GM10266 (cell line): ENCODE measurements around the gene PI4KB.

ENCODE experiments used
- DNase-seq: peaks from one replicate; pipeline ENCODE4 v3.0.0; 2012; ENCODE audit errors: extremely low spot score
- TF ChIP-seq, protein P1 (sequence below): IDR thresholded peaks from 2 replicates; pipeline ENCODE4 v1.5.1; 2012; ENCODE audit warnings: mild to moderate bottlenecking, low read depth; ENCODE audit not compliant: control insufficient read depth, insufficient read depth; ENCODE audit errors: missing control alignments

The PI4KB gene

DNA sequence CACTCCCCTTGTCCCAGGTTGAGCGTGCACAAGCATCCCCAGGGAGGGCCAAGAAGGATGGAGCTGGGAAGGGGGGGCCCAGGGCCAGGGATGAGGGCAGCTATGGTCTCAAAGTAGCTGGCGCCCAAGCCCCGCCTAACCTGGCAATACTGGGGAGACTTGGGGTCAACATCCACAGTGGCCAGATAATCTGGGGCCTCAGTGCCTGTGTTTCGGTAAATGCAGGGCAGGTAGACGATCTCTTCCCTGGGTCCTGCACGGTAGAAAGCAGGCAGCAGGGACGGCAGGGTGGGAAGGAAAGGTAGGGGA lies 42.0 kb upstream of the PI4KB start:
- DNase-seq: no peak
- TF ChIP-seq, protein P1, sequence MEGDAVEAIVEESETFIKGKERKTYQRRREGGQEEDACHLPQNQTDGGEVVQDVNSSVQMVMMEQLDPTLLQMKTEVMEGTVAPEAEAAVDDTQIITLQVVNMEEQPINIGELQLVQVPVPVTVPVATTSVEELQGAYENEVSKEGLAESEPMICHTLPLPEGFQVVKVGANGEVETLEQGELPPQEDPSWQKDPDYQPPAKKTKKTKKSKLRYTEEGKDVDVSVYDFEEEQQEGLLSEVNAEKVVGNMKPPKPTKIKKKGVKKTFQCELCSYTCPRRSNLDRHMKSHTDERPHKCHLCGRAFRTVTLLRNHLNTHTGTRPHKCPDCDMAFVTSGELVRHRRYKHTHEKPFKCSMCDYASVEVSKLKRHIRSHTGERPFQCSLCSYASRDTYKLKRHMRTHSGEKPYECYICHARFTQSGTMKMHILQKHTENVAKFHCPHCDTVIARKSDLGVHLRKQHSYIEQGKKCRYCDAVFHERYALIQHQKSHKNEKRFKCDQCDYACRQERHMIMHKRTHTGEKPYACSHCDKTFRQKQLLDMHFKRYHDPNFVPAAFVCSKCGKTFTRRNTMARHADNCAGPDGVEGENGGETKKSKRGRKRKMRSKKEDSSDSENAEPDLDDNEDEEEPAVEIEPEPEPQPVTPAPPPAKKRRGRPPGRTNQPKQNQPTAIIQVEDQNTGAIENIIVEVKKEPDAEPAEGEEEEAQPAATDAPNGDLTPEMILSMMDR: no peak

DNA sequence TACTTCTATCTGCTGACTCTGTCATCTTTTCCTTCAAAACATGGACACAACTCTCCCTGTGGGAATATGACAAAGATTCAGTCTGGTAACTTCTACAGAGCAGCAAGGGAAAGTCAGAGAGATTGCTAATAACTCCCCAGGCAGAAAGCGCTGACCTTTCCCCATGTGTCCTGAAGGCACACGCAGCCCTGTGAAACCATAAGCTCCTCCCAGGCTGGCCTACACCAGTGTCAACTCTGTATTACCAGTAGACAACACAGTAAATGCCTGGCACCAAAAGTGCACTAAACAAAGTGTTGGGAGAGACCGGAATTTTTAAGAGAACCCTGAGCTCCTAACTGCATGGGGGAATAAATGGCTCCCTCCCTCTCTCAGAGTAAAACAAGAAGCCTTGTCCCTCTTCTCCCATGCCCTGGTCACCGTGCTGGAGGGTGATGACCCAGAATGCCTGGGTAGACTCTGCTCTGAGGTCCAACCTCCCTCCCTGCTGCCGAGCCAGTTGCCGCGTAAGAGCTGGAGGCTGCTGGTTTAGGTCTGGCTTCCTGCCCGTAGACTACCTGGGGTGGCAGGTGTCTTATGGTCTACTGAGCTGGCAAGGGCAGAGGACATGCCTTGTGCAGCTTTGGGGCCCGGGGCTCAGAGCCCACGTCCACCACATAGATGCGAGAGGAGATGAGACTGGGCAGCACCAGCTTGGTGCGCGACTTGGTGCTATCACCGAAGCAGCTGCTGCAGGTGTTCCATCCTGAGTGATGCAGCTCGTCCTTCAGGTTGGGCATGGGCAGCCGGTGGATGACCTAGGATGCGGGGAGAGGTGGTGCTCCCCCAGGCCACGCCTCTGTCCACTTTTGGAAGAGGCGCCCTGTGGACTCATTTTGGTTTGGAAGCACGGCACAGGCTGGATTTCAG lies 41.4 kb upstream of the PI4KB start:
- no peak for DNase-seq
- TF ChIP-seq, protein P1: no peak

DNA sequence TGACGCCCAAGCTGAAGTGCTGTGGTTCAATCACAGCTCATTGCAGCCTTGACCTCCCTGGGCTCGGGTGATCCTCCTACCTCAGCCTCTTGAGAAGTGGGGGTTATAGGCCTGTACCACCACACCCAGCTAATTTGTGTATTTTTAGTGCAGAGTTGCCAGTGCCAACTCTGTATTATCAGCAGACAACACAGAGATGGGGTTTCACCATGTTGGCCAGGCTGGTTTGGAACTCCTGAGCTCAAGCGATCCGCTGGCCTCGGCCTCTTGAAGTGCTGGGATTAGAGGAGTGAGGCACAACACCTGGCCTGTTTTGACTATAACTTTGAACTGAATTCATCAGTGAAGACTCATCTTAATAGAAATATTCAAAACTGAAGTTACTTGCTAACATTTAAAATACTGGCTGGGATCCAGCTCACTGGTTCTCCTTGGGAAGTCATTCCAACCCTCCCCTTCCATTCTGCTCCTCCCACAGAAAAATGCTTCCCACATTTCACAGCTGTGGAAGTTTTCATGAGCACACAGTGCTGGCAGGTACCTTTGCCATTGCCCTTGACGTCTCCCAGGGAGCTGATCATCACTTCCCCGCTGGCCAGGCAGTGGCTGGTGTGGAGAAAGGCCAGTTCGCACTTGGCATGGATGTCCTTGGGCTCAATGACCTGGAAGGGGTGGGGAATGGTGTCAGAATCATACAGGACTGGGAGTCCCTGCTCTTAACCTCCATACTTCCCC lies 40.6 kb upstream of the PI4KB start:
- TF ChIP-seq, protein P1: no peak
- no peak for DNase-seq

DNA sequence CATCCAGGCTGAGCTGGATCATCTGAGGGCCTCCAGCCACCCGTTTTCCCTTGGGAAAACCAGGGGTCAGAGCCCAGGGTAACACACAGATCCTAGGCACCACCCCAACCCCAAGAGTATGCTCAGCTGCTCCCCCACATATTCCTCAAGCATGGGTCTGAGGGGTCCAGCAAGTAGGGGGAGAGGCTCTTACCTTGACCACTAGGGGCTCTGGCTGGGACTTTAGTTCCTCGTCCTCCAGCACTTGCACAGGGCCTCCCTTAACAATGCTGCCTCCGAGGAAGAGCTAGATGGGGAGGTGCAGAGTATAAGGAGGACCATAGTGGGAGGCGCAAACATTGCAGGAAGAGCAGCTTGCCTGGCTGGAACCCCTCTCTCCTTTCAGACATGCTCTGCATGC lies 37.8 kb upstream of the PI4KB start:
- DNase-seq: no peak
- TF ChIP-seq, protein P1: no peak

DNA sequence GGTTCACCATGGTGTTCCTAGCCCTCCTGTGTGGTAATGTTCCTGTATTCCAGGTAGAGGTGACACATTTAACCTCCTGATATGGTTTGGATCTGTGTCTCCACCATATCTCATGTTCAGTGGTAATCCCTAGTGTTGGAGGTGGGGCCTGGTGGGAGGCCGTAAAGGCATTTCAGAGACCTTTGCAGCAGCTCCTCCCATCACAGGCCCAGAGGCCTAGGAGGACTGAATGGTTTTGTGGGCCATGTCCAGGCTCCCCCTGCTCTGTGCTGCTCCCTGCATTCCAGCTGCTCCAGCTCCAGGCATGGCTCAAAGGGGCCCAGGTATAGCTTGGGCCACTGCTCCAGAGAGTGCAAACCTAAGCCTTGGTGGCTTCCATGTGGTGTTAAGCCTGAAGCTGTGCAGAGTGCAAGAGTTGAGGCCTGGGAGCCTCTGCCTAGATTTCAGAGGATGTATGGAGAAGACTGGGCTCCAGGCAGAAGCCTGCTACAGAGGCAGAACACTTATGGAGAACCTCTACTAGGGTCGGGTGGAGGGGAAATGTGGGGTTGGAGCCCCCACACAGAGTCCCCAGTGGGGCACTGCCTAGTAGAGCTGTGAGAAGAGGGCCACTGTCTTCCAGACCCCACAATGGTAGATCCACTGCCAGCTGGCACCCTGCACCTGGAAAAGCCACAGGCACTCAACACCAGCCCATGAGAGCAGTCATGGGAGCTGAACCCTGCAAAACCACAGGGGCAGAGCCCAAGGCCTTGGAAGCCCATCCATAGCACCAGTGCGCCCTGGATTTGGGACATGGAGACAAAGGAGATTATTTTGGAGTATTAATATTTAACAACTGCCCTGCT lies 35.3 kb upstream of the PI4KB start:
- TF ChIP-seq, protein P1: no peak
- DNase-seq: no peak

DNA sequence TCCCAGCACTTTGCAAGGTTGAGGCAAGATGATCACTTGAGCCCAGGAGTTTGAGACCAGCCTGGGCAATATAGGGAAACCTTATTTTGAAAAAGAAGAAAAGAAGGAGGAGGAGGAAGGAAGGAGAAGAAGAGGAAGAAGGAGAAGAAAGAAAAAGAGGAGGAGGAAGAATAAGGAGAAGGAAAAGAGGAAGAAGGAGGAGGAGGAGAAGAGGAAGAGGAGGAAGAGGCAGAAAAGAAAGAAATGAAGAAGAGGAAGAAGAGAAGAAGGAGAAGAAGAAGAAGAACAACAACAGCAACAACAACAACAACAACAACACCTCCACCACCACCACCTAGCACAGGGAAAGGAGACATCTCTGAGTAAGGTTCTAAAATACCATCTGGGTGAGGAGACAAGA lies 34.7 kb upstream of the PI4KB start:
- TF ChIP-seq, protein P1: no peak
- no peak for DNase-seq
